ENCODE measurements around the gene GJC2.
"Not testable (repeated sequence)": the region's sequence is repeated elsewhere in the genome, so short reads cannot be mapped to it uniquely, and the experiment has no call there.

The GJC2 gene

DNA sequence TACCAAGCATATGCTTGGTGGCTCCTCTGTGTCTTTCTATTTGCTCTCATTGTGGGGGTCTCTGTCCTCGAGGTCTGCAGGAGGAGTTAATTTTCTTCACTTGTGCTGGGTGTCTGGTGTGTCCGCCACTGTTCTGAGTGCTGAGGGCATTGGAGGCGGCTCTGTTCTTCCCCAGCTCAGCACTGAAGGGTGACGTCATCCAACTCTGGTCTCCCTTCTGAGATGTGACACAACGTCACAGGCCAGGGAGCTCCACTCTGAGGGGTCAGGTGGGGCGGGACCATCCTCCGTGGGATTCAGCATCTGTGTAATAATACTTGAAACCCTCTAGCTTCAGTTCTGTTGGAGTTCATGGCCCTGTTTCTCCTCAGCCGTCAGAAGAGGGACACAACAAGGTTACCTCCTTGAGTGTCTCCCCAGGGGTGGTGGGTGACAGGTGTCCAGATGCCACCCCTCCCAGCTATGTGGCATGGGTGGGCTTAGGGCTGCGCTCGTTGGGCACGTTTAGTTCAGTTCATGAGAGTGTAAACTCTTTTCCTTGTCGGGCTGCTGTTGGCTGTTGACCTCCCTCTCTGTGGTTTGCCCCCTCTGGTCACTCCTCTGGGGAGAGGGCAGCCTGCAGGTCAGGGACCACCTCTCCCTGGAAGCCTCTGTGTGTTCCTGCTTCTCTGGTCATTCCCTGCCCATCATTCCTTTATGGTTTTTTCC, 19.0 kb downstream of the GJC2 start:
- H3K4me3 ChIP-seq (replicated peaks in 1 of 2; ENCODE audit: low read depth in 2 of 2, low read length in 2 of 2), result no peak overlapping the region
- no peak for DNase-seq (ENCODE audit: low read depth in 2 of 2)
- TF ChIP-seq, protein P1, sequence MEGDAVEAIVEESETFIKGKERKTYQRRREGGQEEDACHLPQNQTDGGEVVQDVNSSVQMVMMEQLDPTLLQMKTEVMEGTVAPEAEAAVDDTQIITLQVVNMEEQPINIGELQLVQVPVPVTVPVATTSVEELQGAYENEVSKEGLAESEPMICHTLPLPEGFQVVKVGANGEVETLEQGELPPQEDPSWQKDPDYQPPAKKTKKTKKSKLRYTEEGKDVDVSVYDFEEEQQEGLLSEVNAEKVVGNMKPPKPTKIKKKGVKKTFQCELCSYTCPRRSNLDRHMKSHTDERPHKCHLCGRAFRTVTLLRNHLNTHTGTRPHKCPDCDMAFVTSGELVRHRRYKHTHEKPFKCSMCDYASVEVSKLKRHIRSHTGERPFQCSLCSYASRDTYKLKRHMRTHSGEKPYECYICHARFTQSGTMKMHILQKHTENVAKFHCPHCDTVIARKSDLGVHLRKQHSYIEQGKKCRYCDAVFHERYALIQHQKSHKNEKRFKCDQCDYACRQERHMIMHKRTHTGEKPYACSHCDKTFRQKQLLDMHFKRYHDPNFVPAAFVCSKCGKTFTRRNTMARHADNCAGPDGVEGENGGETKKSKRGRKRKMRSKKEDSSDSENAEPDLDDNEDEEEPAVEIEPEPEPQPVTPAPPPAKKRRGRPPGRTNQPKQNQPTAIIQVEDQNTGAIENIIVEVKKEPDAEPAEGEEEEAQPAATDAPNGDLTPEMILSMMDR (IDR thresholded peaks at IDR 0.05; ENCODE audit: low read depth, low read length), result no peak

- DNase-seq (ENCODE audit: low read depth in 2 of 2), result no peak
- TF ChIP-seq, protein P1 (IDR thresholded peaks at IDR 0.05; ENCODE audit: low read depth, low read length), result no peak
These were observed 19.6 kb downstream of the GJC2 start for GRCh38 chr1:228169345-228169744.

GRCh38 chr1:228170666-228171065, 20.9 kb downstream of the GJC2 start:
- TF ChIP-seq, protein P1 (IDR thresholded peaks at IDR 0.05; ENCODE audit: low read depth, low read length), result no peak
- no peak overlapping the region for H3K4me3 ChIP-seq (replicated peaks in 1 of 2; ENCODE audit: low read depth in 2 of 2, low read length in 2 of 2)
- no peak for DNase-seq (ENCODE audit: low read depth in 2 of 2)

More at GRCh38 chr1:228169345-228169744, 19.6 kb downstream of the GJC2 start:
- H3K4me3 ChIP-seq (replicated peaks in 1 of 2; ENCODE audit: low read depth in 2 of 2, low read length in 2 of 2), result no peak overlapping the region

- TF ChIP-seq, protein P1 (IDR thresholded peaks at IDR 0.05; ENCODE audit: low read depth, low read length), result no peak
- no peak overlapping the region for H3K4me3 ChIP-seq (replicated peaks in 1 of 2; ENCODE audit: low read depth in 2 of 2, low read length in 2 of 2)
- DNase-seq (ENCODE audit: low read depth in 2 of 2), result no peak
These were observed 21.6 kb downstream of the GJC2 start for GRCh38 chr1:228171221-228171891.

DNA sequence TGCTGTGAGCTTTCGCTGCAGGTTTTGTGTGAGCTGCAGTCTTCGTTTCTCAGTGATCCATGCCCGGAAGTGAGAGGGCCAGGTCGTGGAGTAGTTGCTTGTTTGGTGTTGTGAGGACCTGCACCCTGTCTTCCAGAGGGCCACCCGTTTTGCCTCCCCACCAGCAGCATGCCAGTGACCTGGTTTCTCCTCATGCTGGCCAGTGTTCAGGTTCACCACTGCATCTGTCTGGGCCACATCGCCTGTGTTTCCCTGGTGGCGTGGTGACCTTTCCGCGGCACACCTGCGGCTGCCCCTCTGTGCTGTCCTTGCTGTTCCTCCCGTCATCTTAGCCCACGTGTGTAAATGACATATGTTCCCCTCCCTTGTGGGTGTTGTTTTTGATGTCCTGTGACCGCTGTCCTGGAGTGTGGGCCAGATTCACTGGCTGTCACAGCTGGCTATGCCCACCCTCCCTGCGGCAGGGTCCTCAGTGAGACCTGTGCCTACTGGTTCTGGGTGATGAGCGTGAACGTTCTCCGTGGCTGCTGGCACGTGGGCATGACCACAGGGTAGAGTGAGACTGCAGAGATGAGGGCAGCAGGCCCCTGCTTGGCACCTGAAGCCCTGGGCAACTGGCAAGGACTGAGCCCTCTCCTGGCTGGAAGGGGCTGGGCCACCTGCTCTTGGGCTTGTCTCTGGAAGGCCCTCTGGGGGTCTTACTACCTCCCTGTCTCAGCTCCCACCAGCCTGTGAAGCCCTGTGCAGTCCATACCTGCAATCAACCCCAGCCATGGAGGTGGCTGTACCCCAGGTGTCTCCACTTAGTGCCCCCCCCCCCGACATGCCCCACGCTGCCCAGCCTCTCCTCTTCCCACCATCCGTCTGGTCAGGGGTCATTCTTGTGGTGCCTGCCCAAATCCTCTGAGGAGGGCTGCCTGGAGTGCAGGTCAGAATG, 23.1 kb downstream of the GJC2 start:
- no peak overlapping the region for H3K4me3 ChIP-seq (replicated peaks in 1 of 2; ENCODE audit: low read depth in 2 of 2, low read length in 2 of 2)
- TF ChIP-seq, protein P1 (IDR thresholded peaks at IDR 0.05; ENCODE audit: low read depth, low read length), result no peak
- no peak for DNase-seq (ENCODE audit: low read depth in 2 of 2)

DNA sequence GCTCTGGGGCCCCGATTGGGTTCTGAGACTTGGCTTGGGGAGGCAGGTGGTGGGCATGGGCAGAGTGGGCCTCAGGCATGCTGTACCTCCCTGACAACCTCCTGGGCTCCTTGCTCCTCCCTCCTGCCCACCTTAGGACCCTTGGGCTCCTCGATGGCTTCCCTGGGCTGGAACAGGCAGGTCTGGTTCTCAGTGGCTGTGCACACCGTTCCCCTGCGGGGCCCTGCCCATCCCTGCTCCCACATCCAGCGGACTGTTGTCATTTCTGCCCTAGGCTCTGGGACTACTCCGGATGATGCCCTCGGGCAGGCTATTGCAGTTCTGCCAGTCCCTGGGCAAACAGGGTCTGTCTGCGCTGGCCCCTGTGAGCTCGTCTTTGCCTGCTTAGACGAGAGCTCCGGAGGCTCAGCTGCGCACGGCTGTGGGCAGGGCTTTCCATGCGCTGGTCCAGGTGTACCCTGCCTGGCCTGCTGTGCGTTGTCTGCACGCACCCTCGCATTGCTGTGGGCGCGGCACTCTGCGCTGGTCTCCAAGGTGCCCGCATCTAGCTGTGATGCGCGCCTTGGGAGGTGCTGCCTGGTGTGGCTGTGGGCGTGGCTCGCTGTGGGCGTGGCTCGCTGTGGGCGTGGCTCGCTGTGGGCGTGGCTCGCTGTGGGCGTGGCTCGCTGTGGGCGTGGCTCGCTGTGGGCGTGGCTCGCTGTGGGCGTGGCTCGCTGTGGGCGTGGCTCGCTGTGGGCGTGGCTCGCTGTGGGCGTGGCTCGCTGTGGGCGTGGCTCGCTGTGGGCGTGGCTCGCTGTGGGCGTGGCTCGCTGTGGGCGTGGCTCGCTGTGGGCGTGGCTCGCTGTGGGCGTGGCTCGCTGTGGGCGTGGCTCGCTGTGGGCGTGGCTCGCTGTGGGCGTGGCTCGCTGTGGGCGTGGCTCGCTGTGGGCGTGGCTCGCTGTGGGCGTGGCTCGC, 24.1 kb downstream of the GJC2 start:
- not testable (repeated sequence) for DNase-seq (ENCODE audit: low read depth in 2 of 2)

More for the DNA sequence above, 24.1 kb downstream of the GJC2 start:
- H3K4me3 ChIP-seq (replicated peaks in 1 of 2; ENCODE audit: low read depth in 2 of 2, low read length in 2 of 2), result not testable (repeated sequence)

Measured in cardiac fibroblast (primary cell).